Measurements from ENCODE around the gene REP15.

DNA sequence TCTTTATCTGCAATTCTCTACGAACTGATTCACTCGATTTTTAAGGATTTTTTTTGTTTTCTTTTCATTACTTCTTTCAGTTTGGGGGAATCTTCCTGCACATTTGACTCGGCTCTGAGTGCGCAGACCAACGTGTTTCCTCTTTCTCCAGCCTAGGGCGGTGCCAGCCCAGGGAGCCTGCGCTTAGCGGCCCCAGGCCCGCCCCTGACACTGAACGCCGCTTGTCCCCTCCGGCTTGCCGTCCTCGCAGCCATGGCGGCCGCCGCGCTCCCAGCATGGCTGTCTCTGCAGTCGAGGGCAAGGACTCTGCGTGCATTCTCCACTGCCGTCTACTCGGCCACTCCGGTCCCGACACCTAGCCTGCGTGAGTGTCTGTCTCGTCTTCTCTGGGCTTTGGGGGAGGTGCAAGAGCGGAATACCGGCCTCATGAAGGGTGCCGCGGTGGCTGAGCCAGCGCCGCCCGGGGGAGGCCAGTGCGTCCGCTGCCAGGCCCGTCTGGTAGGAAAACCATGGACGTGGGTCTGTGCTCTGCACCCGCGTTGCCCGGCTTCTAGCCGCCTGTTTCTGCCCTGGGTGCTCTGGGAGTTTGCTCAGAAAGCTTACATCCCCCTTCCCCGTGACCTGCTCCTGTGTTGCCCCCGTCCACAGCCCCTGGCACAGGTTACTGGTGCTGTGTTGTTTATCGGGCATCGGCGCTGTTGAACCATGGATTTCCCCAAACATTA is 14.5 kb downstream of the REP15 start, which contains the start of gene MRPS35:
- TF ChIP-seq, protein P1, sequence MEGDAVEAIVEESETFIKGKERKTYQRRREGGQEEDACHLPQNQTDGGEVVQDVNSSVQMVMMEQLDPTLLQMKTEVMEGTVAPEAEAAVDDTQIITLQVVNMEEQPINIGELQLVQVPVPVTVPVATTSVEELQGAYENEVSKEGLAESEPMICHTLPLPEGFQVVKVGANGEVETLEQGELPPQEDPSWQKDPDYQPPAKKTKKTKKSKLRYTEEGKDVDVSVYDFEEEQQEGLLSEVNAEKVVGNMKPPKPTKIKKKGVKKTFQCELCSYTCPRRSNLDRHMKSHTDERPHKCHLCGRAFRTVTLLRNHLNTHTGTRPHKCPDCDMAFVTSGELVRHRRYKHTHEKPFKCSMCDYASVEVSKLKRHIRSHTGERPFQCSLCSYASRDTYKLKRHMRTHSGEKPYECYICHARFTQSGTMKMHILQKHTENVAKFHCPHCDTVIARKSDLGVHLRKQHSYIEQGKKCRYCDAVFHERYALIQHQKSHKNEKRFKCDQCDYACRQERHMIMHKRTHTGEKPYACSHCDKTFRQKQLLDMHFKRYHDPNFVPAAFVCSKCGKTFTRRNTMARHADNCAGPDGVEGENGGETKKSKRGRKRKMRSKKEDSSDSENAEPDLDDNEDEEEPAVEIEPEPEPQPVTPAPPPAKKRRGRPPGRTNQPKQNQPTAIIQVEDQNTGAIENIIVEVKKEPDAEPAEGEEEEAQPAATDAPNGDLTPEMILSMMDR (IDR thresholded peaks at IDR 0.05; ENCODE audit: control extremely low read depth in 1 of 3, insufficient read depth in 1 of 3, low read depth in 1 of 3, low read length in 3 of 3): no peak
- TF ChIP-seq TEAD4 (IDR thresholded peaks at IDR 0.05; ENCODE audit: low read depth, low read length) (peak; percentile 65), POLR2A (IDR thresholded peaks at IDR 0.05; ENCODE audit: control extremely low read depth in 1 of 2, low read depth in 2 of 2, low read length in 2 of 2) (peak; percentile 95 to 97)
